ENCODE data around the gene CD180.

Gene CD180
- 5.4 to 147 (median 70.9) reads per million in 17 experiments for total RNA-seq

DNA sequence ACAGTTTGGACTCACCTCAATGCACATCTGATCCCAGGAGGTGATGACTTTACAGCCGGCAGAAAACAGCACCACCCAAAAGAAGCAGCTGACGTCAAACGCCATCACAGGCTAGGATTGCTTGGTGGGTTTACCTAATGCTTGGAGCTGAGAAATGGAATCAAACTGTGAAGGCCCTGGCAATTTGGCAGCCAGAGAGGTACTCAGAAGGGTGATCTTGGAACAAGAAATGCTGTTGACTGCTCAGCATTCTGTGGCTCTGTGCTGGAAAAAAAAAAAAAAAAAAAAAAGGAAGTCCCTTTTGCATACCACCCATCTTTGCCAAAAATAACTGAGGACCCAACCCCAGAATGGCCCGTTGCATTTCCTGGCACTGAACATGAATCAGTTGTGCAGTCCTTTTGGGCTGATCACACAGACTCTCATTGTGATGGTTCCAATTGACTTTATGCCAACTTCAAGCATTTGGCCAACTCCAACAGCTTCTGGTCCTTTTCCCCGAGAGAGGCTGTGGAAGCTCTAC lies at the start of gene CD180:
CD180 (minus strand) TSS at position 263 of the 523 bp plus-strand sequence; CDS start at position 105, 158 bp downstream.
- DNase-seq, result peak; percentile 21 to 56 (median 42)

DNA sequence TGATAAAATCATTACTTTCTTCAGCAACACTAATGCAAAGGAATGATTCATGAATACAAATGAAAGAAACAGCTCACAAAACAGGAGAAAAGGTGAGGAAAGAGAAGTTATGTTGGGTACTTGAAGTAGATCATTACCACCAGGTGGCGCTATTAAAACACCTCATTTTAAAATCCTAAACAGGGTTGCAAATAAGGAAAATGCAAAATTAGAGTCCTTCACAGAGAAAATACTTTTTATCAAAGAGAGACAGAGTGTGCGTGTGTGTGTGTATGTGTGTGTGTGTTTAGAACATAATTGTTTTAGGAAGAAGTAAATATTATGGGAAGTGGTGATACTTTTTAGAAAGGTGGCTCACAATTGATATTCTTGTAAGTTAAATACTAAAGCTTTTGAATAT lies 49.5 kb upstream of the CD180 start:
- DNase-seq, result peak; percentile 58 to 91 (median 78)

DNA sequence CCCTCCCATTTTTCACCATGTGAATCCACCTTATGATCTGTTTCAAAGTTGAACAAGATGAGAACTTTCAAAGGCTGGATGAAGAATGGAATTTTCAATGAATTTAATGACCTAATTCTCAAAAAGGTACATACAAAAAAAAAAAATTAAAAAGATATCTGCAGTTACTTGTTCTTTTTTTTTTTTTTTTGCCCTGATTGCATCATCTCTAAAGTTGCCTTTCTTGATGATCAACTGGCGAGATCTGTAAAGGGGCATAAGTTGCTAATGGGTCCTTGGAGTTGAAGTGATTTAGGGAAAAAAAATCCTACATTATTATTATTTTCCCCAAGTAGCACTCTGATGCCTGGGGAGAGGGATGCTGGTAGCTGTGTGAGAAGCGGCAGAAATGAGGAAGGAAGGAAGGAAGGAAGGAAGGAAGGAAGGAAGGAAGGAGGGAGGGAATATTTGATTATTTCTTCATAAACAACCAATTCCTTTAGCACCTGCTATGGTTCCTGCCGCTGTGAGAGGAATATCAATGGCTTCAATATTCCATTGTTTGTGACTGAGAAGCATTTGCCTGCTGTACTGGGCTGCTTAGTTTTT lies 48.8 kb upstream of the CD180 start:
- DNase-seq, result no peak

DNA sequence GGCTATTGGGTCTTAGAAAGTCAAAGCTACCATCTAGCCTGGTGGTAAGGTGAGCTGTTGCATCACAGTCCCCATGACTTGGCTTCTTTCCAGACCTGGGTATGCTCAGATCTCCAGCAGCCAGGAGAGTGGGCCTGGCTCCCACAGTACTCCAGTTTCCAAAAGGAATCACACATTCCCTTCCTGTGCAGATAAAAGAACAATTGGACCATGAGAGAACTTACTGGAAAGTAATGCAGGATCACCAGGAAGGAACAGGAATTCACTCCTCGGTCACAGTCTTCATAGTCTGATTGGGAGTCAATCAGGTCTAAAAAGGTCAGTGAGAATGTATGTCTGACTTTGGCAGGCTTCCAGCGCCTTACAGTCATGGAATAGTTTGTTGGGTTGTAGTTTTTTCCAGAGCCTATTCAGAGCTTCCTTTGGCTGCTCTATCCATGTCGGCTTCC lies 47.8 kb upstream of the CD180 start:
- DNase-seq, result no peak

DNA sequence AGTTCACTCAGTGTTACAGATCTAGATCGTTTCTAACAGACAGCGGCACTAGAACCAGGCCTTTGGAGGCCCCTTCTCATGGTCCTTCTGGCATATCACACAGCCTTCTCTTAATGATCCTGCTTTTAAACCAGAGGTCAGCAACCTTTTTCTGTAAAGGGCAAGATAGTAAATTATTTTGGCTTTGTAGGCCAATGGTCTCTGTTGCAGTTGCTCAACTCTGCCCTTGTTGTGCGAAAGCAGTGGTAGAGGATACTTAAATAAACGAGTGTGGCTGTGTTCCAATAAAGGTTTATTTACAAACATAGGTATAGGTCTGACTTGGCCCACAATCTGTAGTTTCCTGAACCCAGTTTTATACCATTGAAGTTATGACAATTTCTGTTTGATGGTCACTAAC lies 47.3 kb upstream of the CD180 start:
- DNase-seq, result no peak

DNA sequence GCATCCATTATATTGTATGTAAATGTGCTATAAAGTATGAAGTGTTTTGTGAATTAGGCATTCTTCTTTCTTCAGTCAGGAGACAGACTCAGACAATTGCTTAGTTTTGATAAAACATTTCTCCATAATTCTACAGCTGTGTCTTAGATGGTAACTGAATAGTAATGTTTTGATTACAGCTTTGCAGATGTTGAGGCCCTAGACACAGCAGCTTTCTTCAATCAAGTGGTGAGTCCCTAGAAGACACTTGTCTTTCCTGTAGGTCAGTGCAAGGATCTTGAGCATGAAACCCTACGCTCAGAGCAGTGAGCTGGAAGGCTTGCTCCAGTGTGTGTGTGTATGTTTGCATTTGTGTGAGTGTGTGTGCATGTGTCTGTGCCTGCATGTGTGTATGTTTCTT lies 46.8 kb upstream of the CD180 start:
- DNase-seq, result no peak

DNA sequence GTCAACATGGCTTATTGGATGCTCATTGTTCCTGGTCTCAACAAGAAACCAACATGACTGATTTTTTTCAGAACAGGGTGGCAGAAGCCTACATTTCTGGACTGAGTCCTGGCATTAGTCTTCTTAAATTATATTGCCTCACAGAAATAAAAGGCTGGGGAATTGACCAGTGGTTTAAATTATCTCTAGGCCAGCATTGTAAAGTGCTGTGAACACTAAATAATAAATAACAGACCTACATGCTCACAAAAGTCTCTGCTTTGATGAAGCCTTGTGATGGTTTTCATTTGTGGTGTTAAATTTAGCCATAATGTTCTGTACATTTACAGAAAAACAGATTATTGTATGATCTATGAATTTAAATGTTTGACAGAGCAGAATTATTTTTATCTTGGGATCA lies 44.7 kb upstream of the CD180 start:
- no peak for DNase-seq

DNA sequence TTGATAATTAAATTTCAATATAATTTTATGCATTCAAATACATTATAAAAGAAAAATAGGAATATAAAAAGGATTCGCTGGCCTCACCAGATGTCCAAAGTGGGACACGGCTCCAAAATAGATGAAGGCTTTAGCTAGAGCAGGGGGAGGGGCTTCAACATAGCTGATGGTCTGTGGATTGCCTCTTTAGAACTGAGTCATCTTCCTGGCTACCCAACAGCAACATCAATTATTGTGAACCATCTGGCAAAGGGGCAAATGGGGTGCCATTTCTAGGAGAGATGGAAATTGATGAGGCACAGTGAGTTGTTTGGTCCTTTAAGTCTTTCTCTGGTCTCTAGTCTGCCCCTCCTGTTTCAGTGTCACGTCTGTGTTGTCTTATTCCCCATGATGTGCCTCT lies 44.2 kb upstream of the CD180 start:
- DNase-seq, result no peak

DNA sequence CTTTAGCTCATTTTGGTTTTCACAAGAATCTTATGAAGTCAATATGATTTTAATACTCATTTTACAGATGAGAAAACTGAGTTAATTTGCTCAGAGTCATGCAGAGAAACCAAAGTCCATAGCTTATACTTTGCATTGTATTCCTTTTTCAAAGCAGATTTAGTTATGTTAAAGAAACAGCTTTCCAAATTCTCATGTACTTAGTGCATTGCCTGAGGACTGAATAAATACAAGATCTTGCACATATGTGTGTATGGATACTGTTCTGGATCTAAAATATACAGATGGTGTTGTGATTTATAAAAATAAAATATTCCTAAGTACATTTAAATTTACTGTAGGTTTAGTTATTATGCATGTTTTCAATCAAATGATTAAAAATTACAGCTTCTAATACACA lies 43.5 kb upstream of the CD180 start:
- no peak for DNase-seq

DNA sequence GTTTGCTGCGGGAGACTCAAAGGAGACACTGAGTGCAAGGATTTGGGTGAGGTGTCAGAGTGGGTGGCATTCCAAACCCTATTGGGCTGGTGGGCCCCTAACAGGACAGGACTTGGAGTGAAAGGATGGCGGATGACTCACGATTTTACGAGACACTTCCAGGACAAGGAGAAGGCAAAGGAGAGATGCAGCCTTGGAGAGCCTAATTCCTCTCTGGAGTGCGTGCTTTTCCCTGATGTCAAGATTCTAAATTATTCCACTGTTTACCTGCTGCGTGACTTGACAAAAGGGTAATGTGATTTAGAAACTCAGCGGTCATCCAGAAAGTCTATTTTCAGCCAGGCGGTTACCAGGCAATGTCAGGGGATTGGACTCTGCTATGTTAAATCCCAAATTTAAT lies 41.6 kb upstream of the CD180 start:
- no peak for DNase-seq

DNA sequence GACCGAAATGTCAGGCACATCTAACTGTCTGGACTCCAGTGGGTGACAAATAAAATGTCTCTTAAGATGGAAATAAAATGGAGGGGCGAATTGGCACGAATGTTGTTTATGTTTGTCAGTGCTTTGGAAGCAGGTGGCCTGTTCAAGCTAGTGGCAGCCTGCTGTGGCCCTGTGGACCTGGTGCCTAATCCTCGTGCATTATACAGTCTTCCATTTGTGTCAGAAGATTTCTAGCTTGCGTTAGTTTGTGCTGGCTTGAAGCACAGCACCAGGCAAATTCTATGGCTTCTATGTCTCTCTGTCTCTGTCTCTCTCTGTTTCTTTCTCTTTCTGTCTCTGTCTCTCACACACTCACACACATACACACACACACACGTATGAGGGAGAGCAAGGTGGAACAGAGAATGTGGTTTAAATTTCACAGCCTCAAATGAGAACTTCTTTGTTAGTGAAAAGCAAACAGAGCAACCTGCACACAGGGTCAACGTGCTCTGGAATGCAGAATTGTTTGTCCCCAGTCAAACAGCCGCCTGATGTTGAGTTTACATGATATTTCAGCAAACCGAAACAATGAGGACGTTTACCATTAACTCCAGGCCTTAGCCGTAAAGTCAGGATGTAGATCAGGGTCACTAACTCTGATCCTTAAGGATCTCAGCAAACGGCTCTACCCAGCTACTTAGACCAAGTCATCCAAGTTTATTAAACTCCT lies 39.0 kb upstream of the CD180 start:
- DNase-seq, result no peak

DNA sequence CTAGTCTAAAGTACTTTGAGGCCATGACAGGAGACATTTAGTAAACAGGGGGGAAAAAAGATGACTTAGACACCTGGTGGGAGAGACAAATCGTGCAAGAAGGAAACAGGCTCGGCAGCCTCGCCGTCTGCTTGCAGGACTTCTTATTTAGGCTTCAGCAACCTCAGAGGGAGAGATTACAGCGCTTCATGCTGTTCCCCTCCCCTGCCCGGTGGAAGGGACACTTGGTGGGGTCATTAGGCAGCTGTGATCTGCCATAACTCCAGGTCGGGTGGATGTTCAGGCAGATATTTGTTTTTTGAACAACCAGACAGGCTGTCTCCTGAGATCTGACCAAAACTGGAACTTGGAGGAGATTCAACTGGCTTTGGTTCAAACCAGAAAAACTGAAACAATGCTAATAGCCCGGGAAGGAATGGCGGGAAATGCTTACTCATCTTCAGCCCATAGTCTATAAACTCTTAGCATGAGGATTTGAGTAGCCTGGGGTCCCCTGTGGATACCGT lies 38.1 kb upstream of the CD180 start:
- peak in 3 of 4 experiments; percentile 26 to 52 (median 48) for DNase-seq

DNA sequence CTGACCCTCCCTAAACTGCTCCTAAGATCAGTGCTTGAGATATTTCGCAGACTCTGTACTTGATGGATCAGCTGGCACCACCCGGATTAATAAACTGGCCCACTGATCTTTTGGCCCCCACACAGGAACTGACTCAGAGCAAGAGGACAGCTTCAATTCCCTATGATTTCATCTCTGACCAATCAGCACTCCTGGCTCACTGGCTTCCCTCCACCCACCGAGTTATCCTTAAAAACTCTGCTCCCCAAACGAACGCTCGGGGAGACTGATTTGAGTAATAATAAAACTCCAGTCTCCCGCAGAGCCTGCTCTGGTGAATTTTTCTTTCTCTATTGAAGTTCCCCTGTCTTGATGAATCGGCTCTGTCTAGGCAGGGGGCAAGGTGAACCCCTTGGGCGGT lies 36.5 kb upstream of the CD180 start:
- DNase-seq, result no peak

DNA sequence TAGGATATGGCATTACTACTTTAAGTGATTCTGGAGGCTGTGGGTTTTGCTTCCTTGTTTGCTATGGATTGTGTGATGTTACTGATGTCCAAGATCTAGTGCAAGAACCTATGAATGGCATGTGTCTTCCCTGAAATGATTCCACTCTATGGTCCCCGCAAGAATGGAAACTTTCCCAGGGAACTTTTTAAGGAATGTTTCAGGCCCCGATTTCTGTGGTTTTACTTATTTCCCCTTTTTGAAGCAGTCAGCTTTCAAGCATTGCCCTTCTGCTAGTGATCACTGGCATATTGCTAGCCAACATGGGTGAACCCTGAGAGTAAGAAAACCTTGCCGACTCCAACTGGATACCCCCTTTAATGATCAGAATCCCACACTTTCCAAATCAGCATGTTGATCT lies 26.6 kb upstream of the CD180 start:
- peak; percentile 26 to 58 (median 46) for DNase-seq

DNA sequence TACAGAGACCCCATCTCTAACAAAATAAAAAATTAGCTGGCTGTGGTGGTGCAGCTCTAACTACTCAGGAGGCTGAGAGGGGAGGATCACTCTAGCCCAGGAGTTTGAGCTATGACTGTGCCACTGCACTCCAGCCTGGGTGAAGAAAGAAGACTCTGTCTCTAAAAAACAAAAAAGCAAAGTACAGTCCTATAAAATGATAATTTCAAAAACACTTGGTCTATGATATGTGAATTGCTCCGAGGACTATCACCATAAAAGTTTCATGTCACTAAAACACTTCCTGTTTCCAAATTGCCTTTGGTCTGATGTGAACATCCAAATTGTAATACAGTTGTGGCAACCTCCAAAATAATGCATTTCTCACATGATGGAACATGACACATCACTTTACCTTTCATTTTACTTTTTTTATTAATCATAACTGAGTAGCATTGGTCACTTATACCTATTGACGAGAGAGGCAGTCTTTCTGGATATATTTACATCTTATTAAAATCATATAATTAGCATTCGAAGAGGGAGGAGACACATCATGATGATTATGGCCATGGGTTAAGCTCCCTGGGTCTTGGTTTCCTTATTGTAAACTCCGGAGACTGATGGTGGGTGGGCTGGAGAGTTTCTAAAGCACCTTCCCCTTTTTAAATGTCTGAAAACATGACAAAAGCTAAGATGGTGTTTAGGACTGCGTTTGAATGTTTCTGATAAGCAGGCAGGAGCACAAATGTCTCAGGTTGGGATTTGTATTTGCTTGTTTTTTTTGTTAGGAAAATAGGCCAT lies 25.8 kb upstream of the CD180 start:
- DNase-seq, result peak; percentile 34 to 74 (median 70)

DNA sequence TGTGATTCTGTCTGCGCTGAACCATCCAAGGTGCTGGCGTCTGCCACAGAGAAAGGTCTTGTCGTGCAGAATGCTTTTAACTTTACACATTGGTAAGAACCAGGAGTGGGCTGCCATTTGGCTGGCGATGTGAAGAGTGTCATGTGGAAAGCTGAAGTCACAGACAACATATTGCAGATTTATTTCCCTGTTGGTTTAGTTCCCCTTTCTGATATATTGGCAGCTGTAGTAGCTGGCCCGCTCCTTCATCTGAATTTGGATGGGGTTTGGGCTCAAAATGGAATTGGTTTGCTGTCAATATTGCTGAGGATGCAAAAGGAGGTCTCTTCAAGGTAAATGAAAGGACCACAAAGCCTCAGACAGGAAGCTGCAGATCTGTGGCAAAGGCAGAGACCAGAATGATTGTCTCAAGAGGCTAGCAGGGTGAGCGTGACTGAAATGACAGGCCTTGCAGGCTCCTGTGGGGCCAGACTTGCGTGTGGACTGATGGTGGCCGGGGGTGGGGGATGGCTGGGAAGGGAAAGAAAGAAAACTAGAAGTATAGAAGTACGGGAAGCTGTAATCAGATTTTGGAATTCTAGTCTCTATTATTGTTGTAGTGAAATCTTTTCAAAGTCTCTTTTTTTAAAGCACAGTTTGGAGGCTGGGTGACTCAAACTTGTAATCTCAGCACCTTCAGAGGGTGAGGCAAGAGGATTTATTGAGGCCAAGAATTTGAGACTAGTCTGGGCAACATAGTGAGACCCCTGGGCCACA lies 25.1 kb upstream of the CD180 start:
- DNase-seq, result peak; percentile 73 to 89 (median 84)

DNA sequence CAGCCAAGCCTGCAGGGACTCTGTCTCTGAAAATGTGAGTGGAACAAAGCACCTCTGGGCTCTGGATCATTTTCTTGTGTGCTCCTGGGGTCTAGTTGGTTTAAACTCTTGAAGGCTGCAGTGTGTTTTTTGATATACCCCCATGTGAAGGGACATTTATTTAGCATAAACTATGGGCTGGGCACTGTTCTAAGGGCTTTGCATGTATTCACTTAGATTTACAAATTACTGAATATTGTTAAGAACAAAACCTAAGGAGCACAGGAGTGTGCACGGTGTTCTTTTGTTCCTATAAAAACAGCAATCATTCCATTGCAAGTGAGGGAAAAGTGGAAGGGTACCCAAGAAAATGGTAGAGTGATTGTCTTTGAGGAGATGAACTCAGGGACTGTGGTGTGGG lies 20.0 kb upstream of the CD180 start:
- no peak for DNase-seq

DNA sequence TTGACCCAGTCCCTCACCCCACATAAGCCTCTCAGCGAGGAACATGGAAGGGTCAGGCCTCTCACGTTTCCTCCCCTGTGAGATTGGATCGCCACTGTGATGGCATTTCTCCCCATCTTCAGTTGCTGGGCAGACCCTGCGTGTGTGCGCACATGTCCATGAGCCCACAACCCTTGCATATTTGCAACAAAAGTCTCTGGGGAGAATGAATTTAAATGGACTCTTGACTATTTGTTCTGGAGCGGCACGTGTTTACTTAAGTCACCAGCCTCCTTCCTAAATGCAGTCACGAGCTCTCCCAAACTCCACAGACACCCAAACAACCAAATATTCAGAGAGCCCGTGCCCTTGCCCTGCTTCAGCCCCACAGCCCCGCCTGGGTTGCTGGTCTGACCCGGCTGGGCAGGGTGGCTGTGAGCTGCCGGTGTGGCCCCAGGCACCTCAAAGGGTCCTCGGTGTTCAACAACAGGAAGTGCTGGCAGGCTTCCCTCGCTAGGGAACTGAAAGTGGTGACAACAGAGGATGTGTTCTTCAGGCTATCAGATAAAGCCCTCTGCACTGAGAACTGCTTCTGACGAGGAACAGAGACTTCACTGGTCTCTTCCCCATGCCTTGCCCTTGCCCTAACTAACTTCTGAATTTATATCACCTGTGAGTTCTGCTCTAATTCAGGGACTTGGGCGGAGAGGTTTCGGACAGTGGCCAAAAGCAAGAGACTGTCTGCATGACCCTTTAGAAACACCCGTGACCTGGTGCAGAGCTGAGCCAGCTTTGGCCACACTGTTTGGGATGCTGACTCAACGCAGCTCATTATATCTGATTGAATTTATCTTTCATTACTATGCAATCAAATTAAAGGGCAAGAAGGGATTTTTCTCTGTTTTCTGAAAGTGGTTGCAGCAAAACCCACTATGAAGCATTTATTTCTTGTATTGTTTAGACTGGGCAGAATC lies 19.2 kb upstream of the CD180 start:
- DNase-seq, result peak; percentile 90 to 94 (median 92)

DNA sequence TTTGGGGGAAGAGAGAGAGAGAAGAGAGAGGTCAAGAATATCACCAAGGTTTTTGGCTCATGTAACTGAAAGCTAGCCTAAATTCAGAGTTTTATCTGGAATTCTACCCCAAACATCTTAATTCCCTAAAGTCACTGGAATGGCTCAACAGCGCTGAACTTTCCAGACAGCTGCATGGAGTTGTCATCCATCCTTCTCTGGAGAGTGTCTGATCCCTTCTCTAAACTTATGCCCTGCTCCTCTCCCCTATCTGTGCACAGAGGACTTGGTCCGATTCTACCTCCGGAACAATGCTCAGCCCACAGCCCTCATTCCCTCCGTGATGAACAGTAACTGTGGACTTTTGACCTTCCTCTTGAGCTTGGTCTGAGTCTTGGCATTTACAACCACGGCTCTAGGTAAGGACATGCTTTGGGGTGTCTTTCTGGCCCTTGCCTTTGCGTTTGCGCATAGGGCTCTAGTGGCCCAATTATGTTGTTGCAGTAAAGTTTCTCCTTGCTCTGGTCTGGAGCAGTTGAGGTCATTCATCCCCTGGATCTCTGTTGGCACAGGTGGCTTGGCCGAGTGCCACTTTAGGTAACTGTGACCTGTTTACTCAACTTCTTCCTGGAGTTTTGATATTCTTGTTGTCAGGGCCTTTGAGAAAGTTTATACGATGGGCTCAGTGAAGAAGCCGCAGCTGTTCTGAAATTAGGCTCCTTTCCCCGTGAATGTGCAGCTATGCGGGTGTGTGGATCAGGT lies 18.3 kb upstream of the CD180 start:
- no peak for DNase-seq

DNA sequence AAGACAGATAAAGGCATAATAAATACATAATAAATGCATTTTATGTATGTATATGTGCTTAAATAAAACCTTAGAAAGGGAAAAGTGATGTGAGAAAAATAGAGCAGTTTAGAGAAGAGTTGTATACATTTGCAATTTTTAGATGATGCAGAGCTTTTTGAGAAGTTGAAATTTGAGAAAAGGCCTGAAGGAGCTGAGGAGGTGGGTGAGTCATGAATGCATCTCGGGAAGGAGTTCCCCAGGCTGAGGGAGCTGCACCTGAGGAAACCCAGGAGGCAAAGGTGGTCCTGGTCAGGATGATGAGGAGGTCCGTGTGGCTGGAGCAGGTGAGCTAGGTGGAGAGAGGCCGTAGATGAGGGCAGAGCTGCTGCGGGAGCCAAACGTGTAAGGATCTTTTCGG lies 17.4 kb upstream of the CD180 start:
- DNase-seq, result peak in 1 of 4 experiments; percentile 16

Data from suppressor macrophage (primary cell).